GM12878 (cell line): ENCODE results near the gene NT5DC3. TPM values are rescaled to one million over a fixed set of nuclear protein-coding genes. Genes with fewer than 3 reads are reported as not detected.

Source experiments
- ATAC-seq: fragments of 200-7000 bp; cut with Tn5 transposase; 3 replicates; pipeline ENCODE4 v1.9.1; 2020; ENCODE audit warnings: mild to moderate bottlenecking, moderate library complexity
- BruUV-seq: library from RNA; stranded (reverse); fragments of 400-500 nt; replicated peaks from 2 replicates; lab custom pipeline; 2021; lab: Mats Ljungman, UMichigan
- CTCF ChIA-PET: fragments of 300-600 bp; sonication (Branson Sonifier 250); formaldehyde crosslinking; extraction: SDS; loops from one replicate; lab custom pipeline; 2021; ENCODE audit warnings: inconsistent platforms; lab: Yijun Ruan, JAX
- POLR2A ChIA-PET: fragments of 350-600 bp; formaldehyde crosslinking; extraction: SDS; loops from one replicate; lab custom pipeline; 2021; ENCODE audit warnings: inconsistent platforms; lab: Charles Lee
- RAD21 ChIA-PET: fragments of 300-600 bp; sonication (Branson Sonifier 250); formaldehyde crosslinking; loops from one replicate; lab custom pipeline; 2023; ENCODE audit warnings: antibody characterized with exemption; ENCODE audit not compliant: unreplicated experiment; lab: Charles Lee
- SMC1A ChIA-PET: fragments of 300-600 bp; sonication (Branson Sonifier 250); formaldehyde crosslinking; loops from one replicate; lab custom pipeline; 2023; ENCODE audit not compliant: unreplicated experiment, uncharacterized antibody; lab: Charles Lee
- DNase-seq: peaks from one replicate; pipeline ENCODE4 v3.0.0-alpha.2; 2011; ENCODE audit warnings: low read depth, low spot score
- FAIRE-seq: peaks from 3 replicates; lab custom pipeline; 2011; peaks lifted over from hg19 to GRCh38; lab: Jason Lieb, UNC
- H2AFZ ChIP-seq: 2 replicates; pipeline ENCODE4 v1.6.0; 2011; ENCODE audit warnings: low read depth, low read length, control low read depth; ENCODE audit not compliant: control insufficient read depth
- H3K27ac ChIP-seq: 2 replicates; pipeline ENCODE4 v1.5.1; 2011; ENCODE audit warnings: control low read depth; ENCODE audit not compliant: control insufficient read depth, insufficient read depth
- H3K27me3 ChIP-seq, 2 experiments: replicated peaks in 1 of 2; 2 replicates each; pipeline versions ENCODE4 v1.6.0 to v1.6.1; 2011; ENCODE audit warnings: low read length in 1 of 2; ENCODE audit not compliant: control insufficient read depth in 2 of 2, insufficient read depth in 2 of 2
- H3K36me3 ChIP-seq, 2 experiments: 2 replicates each; pipeline ENCODE4 v1.5.1; 2011; ENCODE audit warnings: low read length in 1 of 2; ENCODE audit not compliant: control insufficient read depth in 2 of 2, insufficient read depth in 2 of 2
- H3K4me1 ChIP-seq: 2 replicates; pipeline ENCODE4 v1.6.1; 2011; ENCODE audit warnings: mild to moderate bottlenecking, low read length, moderate library complexity, mixed read lengths; ENCODE audit not compliant: control insufficient read depth, insufficient read depth
- H3K4me2 ChIP-seq: 2 replicates; pipeline ENCODE4 v1.6.0; 2011; ENCODE audit warnings: control low read depth; ENCODE audit not compliant: control insufficient read depth, insufficient read depth
- H3K4me3 ChIP-seq: fragments of 200-600 bp; sonication (generic); 2 replicates; pipeline ENCODE4 v1.5.1; 2016
- H3K79me2 ChIP-seq: 2 replicates; pipeline ENCODE4 v1.6.0; 2011; ENCODE audit warnings: low read length; ENCODE audit not compliant: control insufficient read depth, insufficient read depth
- H3K9ac ChIP-seq: 2 replicates; pipeline ENCODE4 v1.8.0; 2011; ENCODE audit warnings: low read length, control low read depth, mixed read lengths; ENCODE audit not compliant: control insufficient read depth, insufficient read depth
- H3K9me3 ChIP-seq: replicated peaks from 3 replicates; pipeline ENCODE4 v1.5.1; 2011; ENCODE audit warnings: mild to moderate bottlenecking, low read length; ENCODE audit not compliant: control insufficient read depth, insufficient read depth
- H4K20me1 ChIP-seq: 2 replicates; pipeline ENCODE4 v1.6.0; 2011; ENCODE audit not compliant: control insufficient read depth, insufficient read depth
- CBX5 ChIP-seq: sonication (generic); IDR thresholded peaks from 2 replicates; pipeline ENCODE4 v1.6.1; 2016; ENCODE audit warnings: low read depth, moderate library complexity, mild to moderate bottlenecking, inconsistent platforms
- CHD2 ChIP-seq: IDR thresholded peaks from 2 replicates; pipeline ENCODE4 v1.6.1; 2011; ENCODE audit warnings: low read depth, low read length, improper control_type of control experiment, borderline replicate concordance
- POLR2AphosphoS5 ChIP-seq: IDR thresholded peaks from 2 replicates; pipeline ENCODE4 v1.6.1; 2011; ENCODE audit warnings: mild to moderate bottlenecking, low read length, inconsistent platforms
- SPI1 ChIP-seq: IDR thresholded peaks from 2 replicates; pipeline ENCODE4 v1.6.1; 2011; ENCODE audit warnings: low read depth, mild to moderate bottlenecking, low read length, moderate library complexity, borderline replicate concordance; ENCODE audit not compliant: insufficient read depth
- YY1 ChIP-seq: IDR thresholded peaks from 2 replicates; pipeline ENCODE4 v1.6.1; 2011; ENCODE audit warnings: low read depth, mild to moderate bottlenecking, low read length
- ZBTB33 ChIP-seq: fragments of 450-650 bp; IDR thresholded peaks from 2 replicates; pipeline ENCODE4 v1.6.1; 2017; ENCODE audit warnings: mild to moderate bottlenecking
- ZNF274 ChIP-seq: IDR thresholded peaks from one replicate; pipeline ENCODE4 v1.8.0; 2011; ENCODE audit not compliant: insufficient read length, insufficient read depth
- WGBS: methylation state at CpG from one replicate; pipeline ENCODE4 v1.1.6; 2016; ENCODE audit warnings: low lambda C conversion rate; ENCODE audit not compliant: insufficient replicate concordance, insufficient coverage; ENCODE audit errors: missing lambda C conversion rate; 5-methylcytosine and 5-hydroxymethylcytosine counted together
- in situ Hi-C: fragments of 300-500 bp; cut with MboI; formaldehyde crosslinking; loops from 9 replicates; pipeline ENCODE4 v1.14.3; 2018; ENCODE audit warnings: mixed read lengths
- intact Hi-C: fragments of 100-400 bp; cut with micrococcal nuclease; formaldehyde crosslinking; loops from one replicate; pipeline ENCODE4 v1.14.2; 2022; ENCODE audit not compliant: unreplicated experiment
- polyA plus RNA-seq, 11 experiments: library from polyadenylated mRNA; depleted of rRNA in 4 of 11; unstranded in 6 of 11; stranded (reverse) in 5 of 11; fragments of >200 nt; fragmentation: Nextera tagmentation in 4 of 11; fragmentation: Illumina TruSeq in 1 of 11; extraction: Ambion mirVana in 4 of 11; extraction: Trizol in 1 of 11; gene quantifications; 1 replicate in 1 of 11; 2 replicates in 10 of 11; pipeline versions ENCODE4 v1.2.1 to v1.2.3, GENCODE V29; 2011 to 2016; ENCODE audit warnings: inconsistent platforms in 2 of 11, missing spikeins in 2 of 11, low read depth in 1 of 11
- total RNA-seq, 4 experiments: library from RNA; depleted of rRNA in 3 of 4; stranded (reverse); fragments of >200 nt in 3 of 4; fragmentation: Illumina TruSeq in 1 of 4; extraction: Trizol in 1 of 4; gene quantifications; 2 replicates each; pipeline versions ENCODE4 v1.2.1 to v1.2.3, GENCODE V29; 2013 to 2021

The NT5DC3 gene
- total and polyA plus RNA-seq, 10 of the 15 experiments (the other 5 are each of a cell fraction or from before 2014, with no cell fraction given) = 2.0 to 12.4 (median 5.9) TPM

GRCh38 chr12:103805655-103806360 lies 35.2 kb downstream of the NT5DC3 start (continued):
- TF ChIP-seq ZBTB33 (no peak), POLR2AphosphoS5 (no peak), SPI1 (no peak), YY1 (no peak), CHD2 (no peak)

- no peaks in the 10 kb centered on the region for H3K79me2 ChIP-seq
- H3K36me3 ChIP-seq = no peaks in the 10 kb centered on the region; a peak in 3 of 4 replicates
- intact Hi-C loops = no loop called here
- no peak overlapping the region for H3K4me3 ChIP-seq
- in situ Hi-C loops = no loop called here
- FAIRE-seq (no peak), DNase-seq (no peak), ATAC-seq (no peak)
- BruUV-seq = no TSS peak
- POLR2A ChIA-PET = no interaction called here
- no peaks in the 10 kb centered on the region for H3K9me3 ChIP-seq
- CTCF ChIA-PET = no interaction called here
- RAD21 ChIA-PET = no interaction called here
- no peaks in the 10 kb centered on the region for H3K4me1 ChIP-seq
- WGBS = 100% methylated on average over 1 of the region's 1 CpG
- SMC1A ChIA-PET = no interaction called here
- no peak overlapping the region for H3K9ac ChIP-seq
- H4K20me1 ChIP-seq = no peaks in the 10 kb centered on the region
- no peak overlapping the region for H3K4me2 ChIP-seq
- TF ChIP-seq SPI1 (no peak), CBX5 (no peak), ZNF274 (no peak)
- H3K27ac ChIP-seq = no peak overlapping the region
- H2AFZ ChIP-seq = no peak overlapping the region
- H3K27me3 ChIP-seq = no peaks in the 10 kb centered on the region
These were observed 37.2 kb downstream of the NT5DC3 start for GRCh38 chr12:103803847-103804246.
